Measurements from ENCODE around the gene PARD3B. TPM values are rescaled to one million over a fixed set of nuclear protein-coding genes. Genes with fewer than 3 reads are reported as not detected.

The PARD3B gene
- total RNA-seq, 1 experiment from 2014 or later = 6.4 TPM

DNA sequence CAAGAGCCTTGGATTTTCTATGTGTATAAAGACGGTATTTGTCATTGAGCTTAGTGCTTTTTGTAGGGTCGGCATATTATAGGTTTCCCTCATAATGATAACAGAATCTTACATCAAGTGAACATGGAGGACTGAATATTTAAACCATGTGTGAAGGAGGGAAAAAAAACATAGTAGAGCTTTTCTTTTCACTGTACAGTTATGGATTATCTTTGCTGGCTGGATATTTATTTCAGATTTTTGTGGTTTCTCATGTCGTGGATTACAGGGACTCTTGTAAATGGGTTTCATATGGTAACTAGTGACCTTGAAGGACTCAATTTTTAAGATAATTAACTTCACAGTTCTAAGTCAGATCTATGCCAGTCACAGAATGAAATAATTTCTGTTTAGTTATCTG is 806.8 kb downstream of the PARD3B start:
- H3K36me3 Mint-ChIP-seq (ENCODE audit: insufficient read depth in 1 of 3, low read depth in 3 of 3) = no peaks in the 10 kb centered on the region; a peak in 1 of 7 replicates
- Histone ChIP-seq H3K4me2 (ENCODE audit: insufficient read depth, insufficient read length, low read length) (no peak overlapping the region), H3K79me2 (ENCODE audit: insufficient read depth, low read length) (peaks cover 2% of the 10 kb centered on the region; the same call in 1 of the 2 replicates), H2AK5ac (ENCODE audit: insufficient read length, low read length) (no peak overlapping the region), H3K23me2 (ENCODE audit: insufficient read length, low read depth, low read length, poor library complexity, severe bottlenecking) (no peaks in the 10 kb centered on the region), H3K4ac (ENCODE audit: low read depth, low read length) (no peak overlapping the region), H4K20me1 (ENCODE audit: control insufficient read depth, insufficient read depth, insufficient read length) (no peaks in the 10 kb centered on the region), H4K91ac (ENCODE audit: insufficient read length, low read depth, low read length) (no peak overlapping the region), H3K14ac (ENCODE audit: insufficient read depth, low read length) (no peak overlapping the region), H3K56ac (ENCODE audit: insufficient read length, low read depth, low read length) (no peak overlapping the region), H2BK120ac (ENCODE audit: low read depth, low read length, poor library complexity, severe bottlenecking) (no peak overlapping the region), H4K5ac (ENCODE audit: insufficient read length, low read depth, low read length) (no peak overlapping the region), H2BK12ac (ENCODE audit: insufficient read length, low read depth, low read length) (no peak overlapping the region), H2BK20ac (ENCODE audit: low read depth, low read length, poor library complexity, severe bottlenecking) (no peak overlapping the region), H2AFZ (ENCODE audit: low read length) (no peak overlapping the region), H3K9me3 (ENCODE audit: control insufficient read depth, low read depth, low read length) (no peaks in the 10 kb centered on the region), H3K23ac (ENCODE audit: insufficient read length, low read depth, low read length) (no peak overlapping the region), H4K8ac (replicated peaks; ENCODE audit: insufficient read length, low read depth, low read length) (no peak overlapping the region), H3K27me3 (ENCODE audit: insufficient read depth, low read length) (no peaks in the 10 kb centered on the region), H3K4me1 (ENCODE audit: insufficient read depth, low read length) (no peaks in the 10 kb centered on the region; the same call in 1 of the 2 replicates), H3K79me1 (ENCODE audit: insufficient read depth, low read depth, low read length, poor library complexity, severe bottlenecking) (no peaks in the 10 kb centered on the region), H2BK5ac (ENCODE audit: insufficient read length, low read length) (no peak overlapping the region), H3K9ac (ENCODE audit: extremely low read depth, insufficient read length, low read length) (no peak overlapping the region), H3T11ph (ENCODE audit: low read length) (no peak overlapping the region), H3K27ac (ENCODE audit: insufficient read length, low read depth, low read length) (no peak overlapping the region), H3K18ac (ENCODE audit: insufficient read length, low read depth, low read length) (no peak overlapping the region), H2BK15ac (ENCODE audit: low read depth, low read length) (no peak overlapping the region)
- no CpG with 5 or more reads among the region's 3 CpGs for WGBS (ENCODE audit: extremely low coverage, insufficient read length, low lambda C conversion rate)
- TF ChIP-seq, protein P1, sequence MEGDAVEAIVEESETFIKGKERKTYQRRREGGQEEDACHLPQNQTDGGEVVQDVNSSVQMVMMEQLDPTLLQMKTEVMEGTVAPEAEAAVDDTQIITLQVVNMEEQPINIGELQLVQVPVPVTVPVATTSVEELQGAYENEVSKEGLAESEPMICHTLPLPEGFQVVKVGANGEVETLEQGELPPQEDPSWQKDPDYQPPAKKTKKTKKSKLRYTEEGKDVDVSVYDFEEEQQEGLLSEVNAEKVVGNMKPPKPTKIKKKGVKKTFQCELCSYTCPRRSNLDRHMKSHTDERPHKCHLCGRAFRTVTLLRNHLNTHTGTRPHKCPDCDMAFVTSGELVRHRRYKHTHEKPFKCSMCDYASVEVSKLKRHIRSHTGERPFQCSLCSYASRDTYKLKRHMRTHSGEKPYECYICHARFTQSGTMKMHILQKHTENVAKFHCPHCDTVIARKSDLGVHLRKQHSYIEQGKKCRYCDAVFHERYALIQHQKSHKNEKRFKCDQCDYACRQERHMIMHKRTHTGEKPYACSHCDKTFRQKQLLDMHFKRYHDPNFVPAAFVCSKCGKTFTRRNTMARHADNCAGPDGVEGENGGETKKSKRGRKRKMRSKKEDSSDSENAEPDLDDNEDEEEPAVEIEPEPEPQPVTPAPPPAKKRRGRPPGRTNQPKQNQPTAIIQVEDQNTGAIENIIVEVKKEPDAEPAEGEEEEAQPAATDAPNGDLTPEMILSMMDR (conservative IDR thresholded peaks at IDR 0.05) = no peak
- no peak overlapping the region for H3K27ac Mint-ChIP-seq
- H3K4me1 Mint-ChIP-seq = peaks cover 9 to 13% of the 10 kb centered on the region in 2 experiments
- no peak overlapping the region for H3K4me3 Mint-ChIP-seq
- DNase-seq = no peak
- peaks cover 0 to 3% of the 10 kb centered on the region in 2 experiments; a peak in 2 of 5 replicates for H3K9me3 Mint-ChIP-seq
- no peaks in the 10 kb centered on the region for H3K27me3 Mint-ChIP-seq (ENCODE audit: low read depth)

All from H9 (cell line).